Dedifferentiated amniotic fluid mesenchymal stem cell (primary cell): ENCODE measurements around the gene CHGA.

Source experiments
- DNase-seq: peaks from one replicate; pipeline ENCODE4 v3.0.0-alpha.2; 2016; ENCODE audit errors: extremely low spot score

The CHGA gene

DNA sequence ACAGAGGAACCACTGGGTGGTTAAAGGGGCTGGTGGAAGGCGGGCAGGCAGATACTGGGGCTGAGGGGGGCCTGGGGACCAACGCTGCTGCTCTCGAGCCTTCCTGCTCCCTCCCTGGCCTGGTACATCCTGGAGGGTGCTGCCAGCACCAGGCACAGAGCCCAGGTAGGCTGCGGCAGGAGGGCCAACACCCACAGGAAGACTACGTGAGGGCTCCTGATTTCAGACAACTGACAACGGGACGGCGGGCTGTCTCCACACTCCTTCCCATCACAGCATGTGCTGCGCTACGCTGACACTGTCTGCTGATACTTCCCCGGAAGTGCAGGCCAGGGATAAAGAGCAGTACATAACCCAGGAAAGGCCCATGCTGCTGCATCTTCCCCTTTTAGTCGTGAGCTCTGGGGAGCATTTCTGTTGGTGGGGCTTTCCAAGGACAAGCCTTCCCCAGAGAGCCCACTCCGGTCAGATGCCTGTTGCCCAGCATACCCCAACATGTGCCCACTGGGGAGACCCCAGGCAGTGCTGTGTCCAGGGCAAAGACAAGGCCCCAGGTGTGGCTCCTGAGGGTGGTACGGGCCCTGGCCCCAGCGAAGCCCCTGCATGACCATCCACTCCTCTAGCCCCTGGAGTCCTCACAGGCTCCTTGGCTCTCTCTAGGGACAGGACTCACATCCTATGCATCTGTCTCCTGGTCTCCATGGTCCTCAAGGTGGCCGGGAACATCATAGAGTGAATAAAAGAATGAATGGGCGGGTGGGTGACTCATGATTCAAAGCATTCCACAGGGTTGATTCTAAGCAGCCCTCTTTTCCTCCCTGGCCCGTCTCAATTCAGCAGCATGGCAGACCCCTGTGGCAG lies 38.0 kb downstream of the CHGA start:
- DNase-seq: no peak

DNA sequence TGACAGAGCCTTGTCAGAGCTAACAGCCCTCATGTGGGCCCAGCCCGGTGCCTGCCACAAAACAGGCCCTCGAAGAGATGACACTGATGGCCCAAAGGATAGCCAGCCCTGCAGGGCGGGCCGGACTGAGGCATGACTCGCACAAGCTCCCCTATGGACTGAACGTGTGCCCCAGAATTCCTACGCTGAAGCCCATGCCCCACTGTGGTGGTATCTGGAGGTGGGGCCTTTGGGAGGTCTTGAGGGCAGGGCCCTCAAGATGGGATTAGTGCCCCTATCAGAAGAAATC lies 38.6 kb downstream of the CHGA start:
- DNase-seq: no peak

DNA sequence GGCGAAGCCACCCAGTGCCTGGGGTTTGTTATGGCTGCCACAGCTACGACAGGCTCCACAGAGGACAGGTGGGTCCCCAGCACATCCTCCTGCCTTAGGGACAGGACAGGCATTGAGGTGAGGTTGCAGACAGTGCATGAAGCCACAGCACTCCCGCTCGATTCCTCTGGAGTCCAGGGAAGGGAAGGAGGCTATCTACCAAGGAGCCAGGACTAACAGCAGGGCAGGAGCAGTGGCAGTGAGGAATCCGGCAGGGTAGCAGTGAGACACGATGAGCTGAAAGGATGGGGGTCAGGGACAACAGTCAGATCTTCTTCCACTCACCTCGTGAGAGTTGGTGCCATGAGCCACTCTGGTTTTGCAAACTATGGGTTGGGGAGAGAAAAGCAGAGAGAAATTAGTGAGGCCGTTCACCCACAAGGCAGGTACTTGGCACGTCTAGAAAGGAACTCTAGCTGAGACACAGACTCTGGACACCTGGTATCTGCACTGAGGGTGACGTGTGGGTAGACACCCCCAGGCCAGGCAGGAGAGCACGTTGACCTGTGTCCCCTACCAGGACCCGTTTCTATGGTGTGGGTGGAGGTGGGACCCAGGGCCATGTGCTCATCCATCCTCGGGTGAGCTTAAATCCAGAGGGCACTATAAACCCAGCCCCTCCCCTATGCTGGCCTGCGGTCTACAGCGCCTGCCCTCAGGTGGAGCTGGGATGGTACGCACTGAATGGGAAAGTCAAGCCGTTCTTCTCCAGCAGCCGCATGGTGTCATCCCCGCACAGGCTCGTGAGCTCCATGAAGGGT lies 39.3 kb downstream of the CHGA start:
- no peak for DNase-seq

DNA sequence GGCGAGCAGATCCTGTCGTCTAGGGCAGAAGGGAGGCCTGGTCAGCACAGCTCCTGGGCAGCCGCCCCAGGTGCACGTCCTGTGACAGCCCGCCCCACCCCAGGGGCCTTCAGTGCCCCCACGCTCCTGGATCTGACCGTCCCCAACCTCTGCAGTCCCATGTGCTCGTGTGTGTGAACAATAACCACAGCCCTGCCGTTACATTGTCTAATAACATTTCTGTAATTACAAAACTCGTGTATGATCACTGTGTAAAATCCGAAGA lies 39.8 kb downstream of the CHGA start:
- DNase-seq: no peak

DNA sequence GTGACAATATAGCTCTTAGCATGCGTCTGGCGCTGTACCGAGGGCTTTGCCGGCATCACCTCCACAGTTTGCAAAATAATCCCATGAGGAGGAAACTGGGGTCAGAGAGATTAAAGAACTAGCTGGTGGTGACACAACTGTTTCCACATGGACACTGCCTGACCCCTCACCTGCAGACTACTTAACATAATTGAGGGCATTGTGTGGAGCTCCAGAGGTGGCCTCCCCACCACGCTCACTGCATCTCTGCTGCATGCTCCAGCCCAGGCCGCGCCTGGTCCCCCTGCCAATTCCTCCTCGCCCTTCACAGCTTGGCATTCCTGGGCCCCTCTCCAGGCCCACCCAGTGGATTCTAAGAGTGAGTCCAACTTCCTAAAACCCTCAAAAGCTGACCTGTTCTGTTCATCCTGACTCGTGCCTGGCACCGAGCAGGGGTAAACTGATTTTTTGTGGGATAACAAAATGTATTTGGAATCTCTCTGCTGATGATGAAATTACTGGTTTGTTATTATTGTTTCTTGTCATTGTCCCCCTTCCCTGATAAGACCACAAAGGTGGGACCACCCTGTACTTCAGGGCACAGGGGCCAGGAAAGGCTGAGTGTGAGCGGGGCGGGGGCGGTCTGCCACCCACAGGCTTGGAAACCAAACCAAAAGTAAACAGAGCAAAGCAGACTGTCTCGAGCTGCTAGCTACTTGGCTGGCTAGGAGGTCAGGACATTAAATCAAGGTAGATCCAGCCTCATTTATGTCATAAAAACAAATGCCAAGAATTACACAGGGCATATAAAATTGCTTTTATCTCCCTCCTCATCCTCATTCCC lies 40.6 kb downstream of the CHGA start:
- no peak for DNase-seq

DNA sequence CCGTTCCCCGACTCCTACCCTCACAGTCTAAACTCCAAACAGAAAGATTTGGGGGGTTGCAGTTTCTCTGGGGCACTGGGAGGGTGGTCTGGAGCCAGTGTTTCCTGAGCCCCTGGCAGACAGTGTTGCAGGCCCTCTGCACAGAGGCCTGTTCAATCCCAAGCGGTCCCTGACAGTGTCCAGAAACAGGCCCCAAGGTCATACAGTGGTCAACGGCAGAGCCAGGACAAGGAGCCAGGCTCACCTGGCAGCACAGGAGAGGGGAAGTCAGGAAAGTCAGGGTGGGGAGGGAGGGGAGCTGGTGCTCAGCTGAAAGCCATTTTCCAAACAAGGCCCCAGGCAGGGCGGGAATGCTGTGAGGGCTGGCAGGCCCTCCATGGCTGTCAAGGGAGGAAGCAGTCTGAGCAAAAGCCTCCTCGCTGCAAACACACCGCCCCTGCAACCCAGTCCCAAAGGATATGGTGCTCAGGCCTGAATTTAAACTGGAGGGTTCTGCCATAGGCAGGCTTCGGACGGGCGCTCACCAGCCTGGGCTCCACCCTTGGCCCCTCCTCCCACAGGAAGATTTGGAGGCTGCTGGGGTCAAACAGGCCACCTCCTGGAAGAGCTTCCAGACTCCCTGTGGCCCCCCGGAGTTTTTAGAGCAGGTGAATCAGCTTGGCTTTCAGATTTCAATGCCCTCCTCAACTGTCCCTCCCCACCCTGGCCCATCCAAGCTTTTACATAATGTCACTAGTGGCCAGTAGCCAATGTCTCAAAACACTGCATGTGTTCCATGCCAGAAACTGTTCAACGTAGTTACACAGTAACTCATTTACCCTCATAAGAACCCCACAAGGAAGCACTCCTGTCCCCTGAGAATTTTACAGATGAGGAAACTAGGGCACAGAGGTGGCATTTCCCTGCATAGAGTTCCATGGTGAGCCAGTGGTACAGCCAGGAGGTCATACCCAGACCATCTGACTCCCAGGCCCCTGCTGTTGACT lies 41.5 kb downstream of the CHGA start:
- no peak for DNase-seq

DNA sequence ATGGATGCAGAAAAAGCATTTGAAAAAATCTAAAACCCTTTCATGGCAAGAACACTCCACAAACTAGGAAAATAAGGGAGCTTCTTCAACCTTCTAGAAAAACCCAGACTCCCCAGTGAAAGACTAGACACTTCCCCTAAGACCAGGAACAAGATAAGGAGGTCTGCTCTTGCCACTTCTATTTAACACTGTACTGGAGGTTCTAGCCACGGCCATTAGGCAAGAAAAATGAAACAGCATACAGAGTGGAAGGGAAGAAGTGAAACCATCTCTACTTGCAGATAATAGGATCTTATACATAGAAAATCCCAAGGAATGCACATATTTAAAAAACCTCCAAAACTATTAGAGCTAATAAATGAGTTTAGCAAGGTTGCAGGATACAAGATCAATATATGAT lies 42.3 kb downstream of the CHGA start:
- no peak for DNase-seq

DNA sequence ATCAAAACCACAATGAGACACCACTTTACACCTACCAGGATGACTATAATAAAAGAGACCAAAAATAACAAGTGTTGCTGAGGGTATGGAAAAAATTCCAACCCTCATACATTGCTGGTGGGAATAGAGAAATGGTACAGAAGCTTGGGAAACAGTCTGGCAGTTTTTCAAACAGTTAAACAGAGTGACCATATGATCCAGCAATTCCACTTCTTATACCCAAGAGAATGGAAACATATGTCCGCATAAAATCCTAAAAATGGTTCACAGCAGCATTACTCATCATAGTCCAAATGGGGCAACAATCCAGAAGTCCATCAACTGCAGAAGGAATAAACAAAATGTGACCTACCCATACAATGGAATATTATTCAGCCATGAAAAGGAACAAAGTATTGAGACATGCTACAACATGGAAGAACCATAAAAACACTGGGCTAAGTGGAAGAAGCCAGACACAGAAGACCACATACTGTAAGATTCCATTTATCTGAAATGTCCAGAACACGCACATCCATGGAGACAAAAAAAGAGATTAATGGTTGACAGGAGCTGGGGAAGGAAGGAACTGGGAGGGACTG lies 44.5 kb downstream of the CHGA start:
- no peak for DNase-seq

DNA sequence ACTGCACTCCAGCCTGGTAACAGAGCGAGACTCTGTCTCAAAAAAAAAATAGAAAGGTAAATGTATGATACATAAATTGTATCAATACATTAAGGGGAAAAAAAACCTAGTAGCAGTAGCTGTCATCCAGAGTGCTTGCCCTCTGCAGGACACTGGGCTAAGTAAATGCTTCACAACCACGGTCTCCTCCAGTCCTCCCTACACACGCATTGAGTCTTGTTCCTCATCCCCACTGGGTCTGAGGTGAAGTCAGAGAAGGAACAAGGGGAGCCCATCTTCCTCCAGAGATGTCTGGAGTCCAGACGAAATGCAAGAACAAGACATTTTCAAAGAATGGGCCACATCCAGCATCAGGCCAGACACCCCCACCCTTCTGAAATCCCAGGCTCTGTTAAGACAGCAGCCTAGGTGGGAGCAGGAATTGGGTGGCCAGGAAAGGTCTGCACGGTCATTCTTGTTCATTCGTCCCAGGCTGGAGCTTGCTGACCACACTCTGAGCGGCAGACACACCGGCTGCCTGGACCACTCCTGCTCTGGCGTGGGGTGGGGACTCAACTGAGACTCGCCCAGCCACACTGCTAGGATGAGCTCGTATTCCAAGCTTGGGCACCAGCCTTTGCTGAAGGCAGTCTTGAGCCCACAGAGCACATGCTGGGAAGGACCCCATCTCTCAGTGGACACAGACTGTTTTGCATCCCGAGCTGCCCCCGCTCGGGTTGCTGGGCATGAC lies 45.5 kb downstream of the CHGA start:
- DNase-seq: no peak

DNA sequence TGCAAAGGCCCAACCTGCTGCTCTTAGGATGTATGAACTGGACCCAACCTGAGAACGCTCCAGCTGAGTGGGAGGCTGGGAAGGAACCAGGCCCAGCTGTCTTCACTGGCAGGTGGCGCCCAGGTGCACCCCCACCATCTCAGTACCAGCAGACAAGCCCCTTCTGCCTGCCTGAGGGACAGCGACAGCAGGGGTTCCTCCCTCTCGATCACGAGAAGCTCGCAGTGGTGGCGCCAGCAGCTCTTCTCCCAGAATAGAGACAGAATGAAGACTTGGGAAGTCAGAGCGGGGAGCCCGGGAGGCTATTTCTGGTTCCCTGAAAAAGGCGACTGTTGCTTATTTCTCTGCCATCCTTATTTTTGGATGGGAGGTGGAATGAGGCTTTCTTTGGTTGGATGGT lies 46.5 kb downstream of the CHGA start:
- DNase-seq: no peak

DNA sequence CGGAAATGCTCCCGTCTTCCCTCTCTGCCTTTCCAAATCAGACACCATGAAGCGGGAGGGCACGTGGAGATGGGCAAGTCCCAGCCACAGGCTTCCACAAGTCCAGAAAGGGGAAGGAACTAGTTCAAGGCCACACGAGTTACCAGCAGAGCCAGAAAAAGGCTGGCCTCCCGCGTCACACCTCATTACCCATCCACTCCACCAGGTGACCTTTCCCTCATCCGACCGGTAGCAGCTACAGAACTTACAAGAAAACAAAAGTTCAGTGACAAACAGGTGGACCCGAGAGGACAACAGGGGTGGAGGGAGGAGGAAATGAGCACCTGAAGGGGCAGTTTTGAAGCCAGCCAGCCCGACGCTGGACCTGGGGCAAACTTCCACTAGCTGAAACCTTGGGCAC lies 46.9 kb downstream of the CHGA start:
- DNase-seq: no peak

DNA sequence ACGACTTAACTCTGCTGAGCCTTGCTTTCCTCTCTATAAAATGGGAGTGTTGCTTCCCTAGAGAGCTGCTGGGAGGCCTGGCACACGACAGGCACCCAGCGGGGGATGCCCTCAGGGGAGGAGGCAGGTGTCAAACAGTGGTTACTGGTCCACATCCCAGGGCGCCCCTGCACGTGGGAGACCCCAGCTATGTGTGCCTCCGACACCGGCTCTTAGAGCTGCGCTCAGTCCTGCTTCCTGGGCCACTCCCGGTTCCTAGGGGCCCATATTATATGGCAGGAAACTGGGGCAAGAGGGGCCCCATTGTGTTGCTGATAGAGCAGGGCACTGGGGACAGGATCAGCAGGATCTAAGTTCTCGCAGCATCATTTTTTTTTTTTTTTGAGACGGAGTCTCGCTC lies 47.3 kb downstream of the CHGA start:
- no peak for DNase-seq

DNA sequence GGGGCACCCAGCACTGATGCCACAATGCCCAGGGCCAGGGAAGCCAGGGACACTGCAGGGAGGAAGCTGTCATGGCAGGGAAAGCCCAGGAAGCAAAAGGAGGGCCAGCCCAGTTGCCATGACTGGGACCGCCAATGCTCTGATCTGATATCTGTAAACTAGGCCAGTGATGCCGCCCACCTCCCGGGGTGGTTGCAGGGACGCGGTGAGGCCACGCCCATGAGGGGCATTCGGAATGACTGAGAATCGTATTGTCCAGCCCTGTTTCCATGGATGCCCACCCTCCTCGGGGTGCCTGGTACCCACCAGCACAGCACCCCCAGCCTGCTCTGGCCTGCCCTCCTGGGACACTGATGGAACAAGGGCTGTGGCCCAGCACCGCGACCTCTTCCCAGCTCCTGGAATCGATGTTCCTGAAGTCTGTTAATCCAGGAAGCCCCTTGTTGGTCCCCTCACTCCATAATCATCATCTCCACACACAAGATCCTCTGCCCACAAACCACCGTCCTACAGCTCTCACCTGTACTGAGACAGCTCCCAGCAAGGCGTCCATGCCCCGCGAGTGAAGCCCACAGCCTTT lies 48.7 kb downstream of the CHGA start:
- no peak for DNase-seq

DNA sequence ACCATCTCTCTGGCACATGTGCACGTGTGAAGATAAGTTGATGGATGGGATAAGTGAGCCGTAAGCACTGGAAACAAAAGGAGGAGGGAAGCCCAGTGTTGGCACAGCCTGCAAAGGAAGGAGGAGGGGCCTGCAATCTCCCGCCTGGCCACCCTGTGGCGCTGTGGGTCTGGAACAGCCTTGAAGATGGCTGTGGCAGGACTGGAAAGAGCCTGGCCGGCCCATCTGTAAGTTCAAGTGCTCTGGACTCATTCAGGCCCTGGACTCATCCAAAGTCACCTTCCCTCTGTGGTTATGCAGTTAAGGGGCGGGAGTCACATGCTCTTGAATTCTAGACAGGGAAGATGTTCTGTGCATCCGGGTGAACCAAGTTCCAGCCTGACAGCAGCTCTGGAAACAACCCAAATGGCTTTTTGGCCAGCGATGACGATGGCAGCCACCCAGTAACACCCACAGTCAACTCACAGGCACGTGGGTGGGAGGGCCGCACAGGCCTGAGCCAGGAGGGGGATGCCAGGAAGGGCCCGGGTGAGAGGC lies 50.4 kb downstream of the CHGA start:
- peak; percentile 35 for DNase-seq

DNA sequence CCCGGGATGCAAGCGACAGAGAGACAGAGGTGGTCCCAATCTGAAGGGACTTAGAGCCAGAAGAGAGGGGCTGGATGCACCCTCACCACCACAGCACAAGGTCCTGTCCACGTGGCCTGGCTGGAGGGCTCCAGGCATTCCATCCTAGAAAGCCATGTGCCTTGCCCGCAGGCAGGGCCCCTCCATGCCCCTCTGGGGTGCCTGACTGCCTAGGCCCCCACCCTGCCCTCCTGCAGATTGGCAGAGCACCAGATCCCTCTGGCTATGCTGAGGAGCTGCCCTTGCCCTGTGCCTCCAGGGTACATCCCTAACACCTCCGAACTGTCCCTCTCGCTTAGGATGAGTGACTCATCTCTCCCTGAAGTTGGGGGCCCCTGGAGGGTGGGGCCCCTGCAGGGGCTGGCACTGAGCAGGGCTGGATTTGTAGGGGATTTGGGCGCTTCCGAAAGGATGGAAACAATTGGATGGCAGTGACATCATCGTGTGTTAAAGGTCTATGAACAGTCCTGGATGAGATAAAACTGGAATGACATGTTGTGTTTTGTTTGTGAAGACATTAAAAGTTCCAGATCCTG lies 50.9 kb downstream of the CHGA start:
- DNase-seq: no peak

DNA sequence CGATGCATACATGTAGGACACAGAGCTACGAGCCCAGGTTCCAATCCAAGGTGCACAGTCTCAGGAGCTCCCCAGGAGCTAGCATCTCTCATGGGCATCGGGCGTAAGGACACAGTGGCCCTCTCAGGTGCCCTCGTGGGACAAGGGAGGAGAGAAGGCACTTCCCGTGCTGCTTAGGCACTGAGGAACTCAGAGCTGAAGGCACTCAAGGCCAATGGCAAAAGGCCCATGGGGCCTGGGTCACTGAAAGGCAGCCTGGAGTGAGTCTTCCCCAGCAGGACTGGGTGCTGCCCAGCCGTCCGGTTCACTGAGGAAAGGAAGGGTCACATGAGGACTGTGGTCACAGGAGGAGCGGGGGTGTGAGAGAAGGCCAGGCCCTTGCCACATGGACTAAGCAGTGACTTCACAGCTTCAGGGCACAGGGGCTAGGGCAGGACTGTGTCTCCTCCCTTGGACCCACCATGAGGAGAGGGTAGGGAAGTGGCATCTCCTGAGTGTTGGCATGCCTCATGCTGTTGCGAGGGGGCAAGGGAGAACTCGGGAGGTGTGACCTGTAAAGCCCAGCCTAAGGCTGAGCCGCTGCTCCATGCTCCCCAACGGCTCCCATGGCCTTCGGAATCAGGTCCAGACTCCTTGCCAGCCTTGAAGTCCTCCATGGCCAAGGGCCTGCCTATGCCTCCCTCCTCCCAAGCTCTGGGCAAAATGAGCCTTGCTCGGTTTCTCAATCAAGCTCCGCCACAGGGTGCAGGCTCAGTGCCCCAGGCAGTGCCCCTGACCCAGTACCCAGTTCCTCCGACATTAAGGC lies 51.8 kb downstream of the CHGA start:
- no peak for DNase-seq

DNA sequence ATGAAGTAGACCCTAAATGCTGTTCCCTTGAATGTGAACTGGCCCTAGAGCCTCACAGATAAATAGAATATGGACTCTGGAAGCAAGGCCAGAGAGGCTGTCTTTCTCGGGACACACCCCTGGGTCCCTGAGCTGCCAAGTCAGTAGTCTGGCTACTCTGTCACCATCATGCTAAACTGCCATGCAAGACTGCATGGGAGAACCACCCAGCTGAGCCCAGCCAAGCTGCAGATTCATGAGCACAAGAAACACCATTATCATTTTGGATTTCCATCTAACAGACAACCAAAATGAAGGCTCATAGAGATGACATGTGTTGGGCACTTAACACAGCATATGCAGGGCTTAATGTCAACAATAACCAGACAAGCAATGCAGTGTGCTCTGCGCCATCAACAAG lies 53.3 kb downstream of the CHGA start:
- no peak for DNase-seq

DNA sequence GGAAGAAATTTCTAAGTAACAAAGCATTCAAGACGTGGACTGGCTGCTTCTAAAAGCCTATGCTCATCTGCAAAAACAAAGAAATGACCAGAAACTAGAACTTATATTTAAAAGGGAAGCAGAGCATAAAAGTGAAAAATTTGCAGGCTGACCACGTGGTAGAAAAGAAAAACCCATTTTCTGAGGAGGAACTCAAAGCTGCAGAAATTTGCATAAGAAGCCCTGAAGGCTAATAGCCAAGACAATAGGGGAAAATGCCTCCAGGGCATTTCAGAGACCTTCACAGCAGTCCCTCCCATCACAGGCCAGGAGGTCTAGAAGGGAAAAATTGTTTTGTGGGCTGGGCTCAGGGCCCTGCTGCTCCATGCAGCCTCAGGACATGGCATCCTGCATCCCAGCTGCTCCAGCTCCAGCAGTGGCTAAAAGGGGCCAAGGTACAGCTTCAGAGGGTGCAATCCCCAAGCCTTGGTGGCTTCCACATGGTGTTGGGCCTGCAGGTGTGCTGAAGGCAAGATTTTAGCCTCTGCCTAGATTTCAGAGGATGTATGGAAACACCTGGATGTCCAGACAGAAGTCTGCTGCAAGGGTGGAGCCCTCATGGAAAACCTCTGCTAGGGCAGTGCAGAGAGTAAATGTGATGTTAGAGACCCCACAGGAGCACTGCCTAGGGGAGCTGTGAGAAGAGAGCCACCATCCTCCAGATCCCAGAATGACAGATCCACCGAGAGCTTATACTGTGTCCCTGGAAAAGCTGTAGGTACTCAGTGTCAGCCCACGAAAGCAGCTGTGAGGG lies 55.5 kb downstream of the CHGA start:
- no peak for DNase-seq
